Glutamatergic neuron (in vitro differentiated cells): ENCODE results near the gene GLCCI1. TPM values are rescaled to one million over a fixed set of nuclear protein-coding genes. Genes with fewer than 3 reads are reported as not detected.

Experiments used
- DNase-seq: peaks from one replicate; pipeline ENCODE4 v3.0.0; 2022
- H3K27ac Mint-ChIP-seq: one replicate; pipeline ENCODE4 v1.8.0; 2020; ENCODE audit warnings: mild to moderate bottlenecking, mixed read lengths, inconsistent platforms; ENCODE audit not compliant: unreplicated experiment
- H3K27me3 Mint-ChIP-seq: one replicate; pipeline ENCODE4 v1.8.0; 2020; ENCODE audit warnings: mild to moderate bottlenecking, moderate library complexity, mixed read lengths, inconsistent platforms; ENCODE audit not compliant: unreplicated experiment
- H3K36me3 Mint-ChIP-seq: one replicate; pipeline ENCODE4 v1.8.0; 2020; ENCODE audit warnings: mild to moderate bottlenecking, mixed read lengths, inconsistent platforms; ENCODE audit not compliant: unreplicated experiment
- H3K4me1 Mint-ChIP-seq: one replicate; pipeline ENCODE4 v1.8.0; 2020; ENCODE audit warnings: mild to moderate bottlenecking, low read depth, mixed read lengths, inconsistent platforms; ENCODE audit not compliant: unreplicated experiment
- H3K4me3 Mint-ChIP-seq: one replicate; pipeline ENCODE4 v1.8.0; 2020; ENCODE audit warnings: mild to moderate bottlenecking, mixed read lengths, inconsistent platforms; ENCODE audit not compliant: unreplicated experiment
- H3K9me3 Mint-ChIP-seq: one replicate; pipeline ENCODE4 v1.8.0; 2020; ENCODE audit warnings: mild to moderate bottlenecking, moderate library complexity, mixed read lengths, inconsistent platforms; ENCODE audit not compliant: unreplicated experiment
- total RNA-seq: library from RNA; stranded (reverse); fragmentation: NEBNext Ultra II Directional; extraction: Animal tissue kit (Norgen Biotek cat#: 25700); gene quantifications from one replicate; pipeline ENCODE4 v1.2.1, GENCODE V29; 2021; ENCODE audit not compliant: unreplicated experiment
- TF ChIP-seq, protein P1 (sequence below): fragments of 200-600 bp; sonication (generic); IDR thresholded peaks from one replicate; pipeline ENCODE4 v1.5.0; 2021; ENCODE audit not compliant: partially characterized antibody, unreplicated experiment

The GLCCI1 gene
- total RNA-seq, 1 donor from 2014 or later: 30.7 TPM

DNA sequence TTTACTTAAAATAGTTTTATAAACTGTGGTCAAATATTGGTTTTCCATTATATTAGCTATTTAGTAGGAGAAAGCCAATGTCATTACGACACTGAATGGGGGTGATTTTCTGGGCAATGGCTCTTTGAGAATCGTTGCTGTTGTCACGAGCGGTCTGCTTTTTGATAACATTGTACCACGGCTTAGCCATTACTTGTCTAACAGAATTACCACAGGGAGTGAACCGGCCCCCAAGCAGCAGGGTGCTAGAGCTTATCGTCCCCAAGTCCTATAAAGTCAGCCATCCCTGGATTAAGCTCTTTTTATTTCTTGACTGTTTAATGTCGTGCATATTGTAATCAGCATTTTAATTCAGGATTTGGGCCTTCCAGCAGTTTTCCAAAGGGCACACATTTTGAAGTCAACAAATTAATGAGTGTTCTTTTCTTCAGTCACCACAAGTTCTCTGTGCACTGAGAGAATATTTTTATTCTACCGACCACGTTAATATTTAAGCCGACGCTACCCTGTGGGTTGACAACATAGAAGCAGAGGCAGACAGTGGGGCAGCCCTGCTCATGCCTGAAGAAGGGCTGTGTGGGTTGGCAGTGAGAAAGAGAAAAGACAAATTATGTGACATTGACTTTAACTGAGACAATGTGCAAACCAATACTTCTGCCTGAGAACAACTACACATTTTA is 167.6 kb downstream of the GLCCI1 start:
- Mint-ChIP-seq H3K27me3 (no peaks in the 10 kb centered on the region), H3K4me1 (no peaks in the 10 kb centered on the region), H3K9me3 (no peaks in the 10 kb centered on the region), H3K4me3 (no peak overlapping the region), H3K27ac (no peak overlapping the region), H3K36me3 (no peaks in the 10 kb centered on the region)
- TF ChIP-seq, protein P1, sequence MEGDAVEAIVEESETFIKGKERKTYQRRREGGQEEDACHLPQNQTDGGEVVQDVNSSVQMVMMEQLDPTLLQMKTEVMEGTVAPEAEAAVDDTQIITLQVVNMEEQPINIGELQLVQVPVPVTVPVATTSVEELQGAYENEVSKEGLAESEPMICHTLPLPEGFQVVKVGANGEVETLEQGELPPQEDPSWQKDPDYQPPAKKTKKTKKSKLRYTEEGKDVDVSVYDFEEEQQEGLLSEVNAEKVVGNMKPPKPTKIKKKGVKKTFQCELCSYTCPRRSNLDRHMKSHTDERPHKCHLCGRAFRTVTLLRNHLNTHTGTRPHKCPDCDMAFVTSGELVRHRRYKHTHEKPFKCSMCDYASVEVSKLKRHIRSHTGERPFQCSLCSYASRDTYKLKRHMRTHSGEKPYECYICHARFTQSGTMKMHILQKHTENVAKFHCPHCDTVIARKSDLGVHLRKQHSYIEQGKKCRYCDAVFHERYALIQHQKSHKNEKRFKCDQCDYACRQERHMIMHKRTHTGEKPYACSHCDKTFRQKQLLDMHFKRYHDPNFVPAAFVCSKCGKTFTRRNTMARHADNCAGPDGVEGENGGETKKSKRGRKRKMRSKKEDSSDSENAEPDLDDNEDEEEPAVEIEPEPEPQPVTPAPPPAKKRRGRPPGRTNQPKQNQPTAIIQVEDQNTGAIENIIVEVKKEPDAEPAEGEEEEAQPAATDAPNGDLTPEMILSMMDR: no peak
- no peak for DNase-seq
